H1 (cell line): ENCODE data around the gene PIERCE2. TPM values are rescaled to one million over a fixed set of nuclear protein-coding genes. Genes with fewer than 3 reads are reported as not detected.

ENCODE experiments used
- CEBPB ChIP-seq: IDR thresholded peaks from 2 replicates; pipeline ENCODE4 v1.6.1; 2012; ENCODE audit warnings: low read depth, low read length
- JUND ChIP-seq: IDR thresholded peaks from 2 replicates; pipeline ENCODE4 v1.6.1; 2011; ENCODE audit warnings: mild to moderate bottlenecking, improper control_type of control experiment, low read length
- MAX ChIP-seq: IDR thresholded peaks from 2 replicates; pipeline ENCODE4 v1.6.1; 2012; ENCODE audit warnings: inconsistent platforms
- SP2 ChIP-seq: IDR thresholded peaks from 2 replicates; pipeline ENCODE4 v1.6.1; 2012; ENCODE audit warnings: mild to moderate bottlenecking, low read length, inconsistent platforms
- microRNA counts: library from miRNA; unstranded; fragments of <30 nt; microRNA quantifications from one replicate; lab custom pipeline; 2015
- microRNA-seq, 2 experiments: library from miRNA; unstranded; fragments of <30 nt; microRNA quantifications; one replicate each; pipeline versions ENCODE4 to v1.2.0, GENCODE V29; 2016 to 2020; ENCODE audit warnings: borderline microRNAs expressed in 2 of 2, borderline number of aligned reads in 2 of 2, borderline replicate concordance in 1 of 2
- polyA plus RNA-seq, 7 experiments: library from polyadenylated mRNA; depleted of rRNA in 3 of 7; stranded (reverse) in 5 of 7; unstranded in 2 of 7; fragments of >200 nt in 5 of 7; fragments of 200-250 nt in 2 of 7; gene quantifications; 1 replicate in 5 of 7; 2 replicates in 1 of 7; 4 replicates in 1 of 7; pipeline versions ENCODE4 v1.2.1 to v1.2.3, GENCODE V29; 2011 to 2013; ENCODE audit warnings: missing spikeins in 2 of 7, mixed read lengths in 2 of 7
- total RNA-seq: library from RNA; stranded (reverse); fragmentation: NEBNext Ultra II Directional; extraction: Animal tissue kit (Norgen Biotek cat#: 25700); gene quantifications from 2 replicates; pipeline ENCODE4 v1.2.1, GENCODE V29; 2021
- TF ChIP-seq, protein P1 (sequence below): IDR thresholded peaks from 2 replicates; pipeline ENCODE4 v1.6.1; 2011; ENCODE audit warnings: low read length, improper control_type of control experiment

The PIERCE2 gene
- total and polyA plus RNA-seq, 2 of the 8 experiments (the other 6 are each of a cell fraction or from before 2014, with no cell fraction given): 1.9 to 2.7 TPM

- TF ChIP-seq, protein P1, sequence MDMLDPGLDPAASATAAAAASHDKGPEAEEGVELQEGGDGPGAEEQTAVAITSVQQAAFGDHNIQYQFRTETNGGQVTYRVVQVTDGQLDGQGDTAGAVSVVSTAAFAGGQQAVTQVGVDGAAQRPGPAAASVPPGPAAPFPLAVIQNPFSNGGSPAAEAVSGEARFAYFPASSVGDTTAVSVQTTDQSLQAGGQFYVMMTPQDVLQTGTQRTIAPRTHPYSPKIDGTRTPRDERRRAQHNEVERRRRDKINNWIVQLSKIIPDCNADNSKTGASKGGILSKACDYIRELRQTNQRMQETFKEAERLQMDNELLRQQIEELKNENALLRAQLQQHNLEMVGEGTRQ: no peak
- TF ChIP-seq SP2 (no peak), MAX (no peak), JUND (no peak), CEBPB (no peak)
Observed at GRCh38 chr15:55468321-55468720, 60.0 kb downstream of the PIERCE2 start (continued).

MicroRNAs encoded within 50 kb of the gene (microRNA counts, 767-probe panel; counts per million panel counts)
- microRNA hsa-miR-628-3p (lab: Ali Mortazavi, UCI) (879 counts per million, percentile 95 among the panel's probes with 10 or more counts), microRNA hsa-miR-628-5p (lab: Ali Mortazavi, UCI) (879 counts per million, percentile 95 among the panel's probes with 10 or more counts)

Small RNAs within 50 kb of the gene (microRNA-seq; reads per million reads assigned to microRNA genes)
- gene MIR628: 6.4 to 9.1 reads per million in 2 experiments

Other genes starting within 250 kb of the PIERCE2 start
- 126 and 130 TPM in 2 replicates for gene RSL24D1, start 211.6 kb upstream of the PIERCE2 start, total RNA-seq
- gene RSL24D1, start 211.6 kb upstream of the PIERCE2 start, polyA plus RNA-seq (2011; rRNA removed): 22.1 and 45.7 TPM in 2 replicates
- 6.5 and 7.5 TPM in 2 replicates for gene RAB27A, start 118.7 kb upstream of the PIERCE2 start, total RNA-seq
- 1.3 and 2.3 TPM in 2 replicates for gene RAB27A, start 118.7 kb upstream of the PIERCE2 start, polyA plus RNA-seq (2011; rRNA removed)
- 7.8 and 9.0 TPM in 2 replicates for gene PIGBOS1, start 89.4 kb upstream of the PIERCE2 start, total RNA-seq
- 12.3 and 16.7 TPM in 2 replicates for gene PIGBOS1, start 89.4 kb upstream of the PIERCE2 start, polyA plus RNA-seq (2011; rRNA removed)
- 4.3 and 6.1 TPM in 2 replicates for gene PIGB, start 89.3 kb upstream of the PIERCE2 start, total RNA-seq
- gene PIGB, start 89.3 kb upstream of the PIERCE2 start, polyA plus RNA-seq (2011; rRNA removed): 3.9 and 11.7 TPM in 2 replicates
- 13.2 and 13.4 TPM in 2 replicates for gene CCPG1, start 136 bp upstream of the PIERCE2 start, total RNA-seq
- 1.8 and 2.3 TPM in 2 replicates for gene CCPG1, start 136 bp upstream of the PIERCE2 start, polyA plus RNA-seq (2011; rRNA removed)
- gene DNAAF4, start 99.7 kb downstream of the PIERCE2 start, total RNA-seq: 1.2 and 2.3 TPM in 2 replicates
- gene DNAAF4, start 99.7 kb downstream of the PIERCE2 start, polyA plus RNA-seq (2011; rRNA removed): 0.47 and 2.1 TPM in 2 replicates
- 1.1 and 1.3 TPM in 2 replicates for gene PYGO1, start 179.8 kb downstream of the PIERCE2 start, total RNA-seq
- gene PYGO1, start 179.8 kb downstream of the PIERCE2 start, polyA plus RNA-seq (2011; rRNA removed): 0.25 and 0.50 TPM in 2 replicates